NOMO-1 (cell line): ENCODE results near the gene NLRC3.
"Not testable (repeated sequence)": the region's sequence is repeated elsewhere in the genome, so short reads cannot be mapped to it uniquely, and the experiment has no call there.

Experiments
- DNase-seq, 2 experiments: peaks; one replicate each; lab custom pipeline; 2025; ENCODE audit not compliant: unreplicated experiment in 2 of 2; lab: John Stamatoyannopoulos, UW

Gene NLRC3

DNA sequence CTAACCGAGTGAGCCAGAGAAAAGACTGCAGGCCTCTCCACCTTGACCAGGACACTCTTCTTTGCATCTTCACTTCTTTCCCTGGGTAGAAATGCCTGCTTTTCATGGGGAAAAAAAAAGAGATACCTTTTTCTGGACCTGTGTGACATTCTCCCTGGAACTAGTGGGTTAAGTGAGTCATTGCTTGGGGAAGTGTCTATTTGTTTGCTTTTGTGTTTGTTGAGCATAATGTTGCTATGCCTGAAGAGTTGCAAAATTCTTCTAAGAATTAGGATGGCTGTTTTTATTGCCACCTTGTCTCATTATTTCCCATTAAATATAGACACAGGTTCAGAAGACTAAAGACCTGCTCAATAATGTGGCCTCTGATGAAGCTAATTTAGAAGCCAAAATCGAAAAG is 57.6 kb downstream of the NLRC3 start:
- no peak for DNase-seq

DNA sequence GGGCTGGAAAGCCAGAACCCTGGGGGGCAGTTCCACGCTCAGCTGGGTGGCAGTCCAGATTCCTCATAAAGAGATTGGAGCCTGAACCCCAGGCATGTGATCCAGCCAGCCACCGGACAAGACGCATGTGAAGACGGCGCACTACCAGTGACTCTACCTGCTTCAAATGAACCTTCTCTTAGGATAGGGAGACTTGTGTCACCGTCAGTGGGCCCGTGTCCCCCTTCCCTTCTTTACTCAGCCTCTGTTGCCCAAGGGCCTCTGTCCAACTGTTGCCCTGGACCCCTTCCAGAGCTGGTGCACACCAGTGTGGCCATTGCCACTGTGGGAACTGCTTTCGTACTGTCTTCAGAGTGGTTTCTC is 58.2 kb downstream of the NLRC3 start:
- DNase-seq, result no peak

DNA sequence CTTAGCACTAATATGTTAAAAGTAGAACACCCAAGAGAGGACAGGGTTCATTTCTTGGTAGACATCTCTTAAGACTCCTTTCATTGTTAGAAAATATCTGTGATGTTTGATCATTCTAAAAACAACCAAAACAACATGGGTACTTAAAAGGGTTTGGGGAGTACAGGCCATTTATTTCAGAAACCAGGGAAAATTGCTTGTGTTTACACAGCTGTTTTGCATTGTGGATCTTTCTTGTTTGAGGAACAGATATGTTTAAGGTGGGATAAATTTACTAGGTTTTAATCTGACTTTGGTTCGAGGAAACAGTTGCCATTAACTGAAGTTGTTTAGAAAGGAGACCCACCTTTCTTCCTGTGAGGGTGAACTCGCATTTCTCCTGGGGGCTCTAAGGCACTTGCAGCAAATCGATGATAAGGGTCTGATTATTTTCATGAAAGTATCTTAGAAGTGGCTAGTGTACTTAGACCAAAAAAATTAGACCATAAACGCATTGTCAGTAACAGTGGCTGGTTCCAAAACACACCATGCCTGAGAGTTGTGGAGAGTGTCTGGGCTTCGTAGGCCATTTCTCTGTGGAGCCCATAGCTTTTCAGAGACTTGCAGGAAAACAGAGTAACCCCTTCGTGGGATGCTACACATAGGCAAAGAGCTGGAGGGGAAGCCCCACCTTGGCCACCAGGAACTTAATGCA is 58.8 kb downstream of the NLRC3 start:
- DNase-seq, result no peak

- no peak for DNase-seq
These were observed 61.3 kb downstream of the NLRC3 start for GRCh38 chr16:3515897-3516296.

- no peak for DNase-seq
These were observed 62.6 kb downstream of the NLRC3 start for GRCh38 chr16:3514621-3515020.

DNA sequence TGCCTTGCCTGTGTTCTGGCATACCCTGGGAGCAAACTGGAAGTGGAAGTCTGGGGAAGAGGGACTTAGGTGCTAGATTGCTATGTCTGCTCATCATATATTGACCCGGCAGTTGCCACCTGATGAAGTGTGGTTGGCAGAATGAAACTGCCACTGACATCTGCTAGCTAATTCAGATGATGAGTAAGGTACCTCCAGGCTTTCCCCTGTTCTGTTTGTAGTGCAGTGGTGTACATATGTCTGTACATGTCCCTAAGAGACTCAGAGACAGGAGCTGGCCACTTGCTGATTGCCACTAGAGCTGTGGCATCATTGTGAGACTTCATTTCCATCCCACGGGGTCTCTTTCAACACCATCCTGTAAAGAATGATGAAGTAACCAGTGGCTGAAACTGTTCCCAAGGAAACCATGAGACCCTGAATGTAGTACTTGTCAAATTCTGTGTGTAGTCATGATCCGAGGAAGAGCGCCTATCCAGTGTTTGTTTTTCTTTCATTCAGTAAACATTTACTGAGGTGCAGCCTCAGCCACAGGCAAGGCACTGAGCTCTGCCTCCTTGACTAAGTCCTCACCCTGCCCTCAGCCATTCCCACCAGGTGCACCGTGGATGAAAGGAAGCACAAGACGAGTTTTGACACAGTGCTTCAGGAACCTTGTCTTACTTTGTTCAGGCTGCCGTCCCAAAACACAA is 63.2 kb downstream of the NLRC3 start:
- no peak for DNase-seq

DNA sequence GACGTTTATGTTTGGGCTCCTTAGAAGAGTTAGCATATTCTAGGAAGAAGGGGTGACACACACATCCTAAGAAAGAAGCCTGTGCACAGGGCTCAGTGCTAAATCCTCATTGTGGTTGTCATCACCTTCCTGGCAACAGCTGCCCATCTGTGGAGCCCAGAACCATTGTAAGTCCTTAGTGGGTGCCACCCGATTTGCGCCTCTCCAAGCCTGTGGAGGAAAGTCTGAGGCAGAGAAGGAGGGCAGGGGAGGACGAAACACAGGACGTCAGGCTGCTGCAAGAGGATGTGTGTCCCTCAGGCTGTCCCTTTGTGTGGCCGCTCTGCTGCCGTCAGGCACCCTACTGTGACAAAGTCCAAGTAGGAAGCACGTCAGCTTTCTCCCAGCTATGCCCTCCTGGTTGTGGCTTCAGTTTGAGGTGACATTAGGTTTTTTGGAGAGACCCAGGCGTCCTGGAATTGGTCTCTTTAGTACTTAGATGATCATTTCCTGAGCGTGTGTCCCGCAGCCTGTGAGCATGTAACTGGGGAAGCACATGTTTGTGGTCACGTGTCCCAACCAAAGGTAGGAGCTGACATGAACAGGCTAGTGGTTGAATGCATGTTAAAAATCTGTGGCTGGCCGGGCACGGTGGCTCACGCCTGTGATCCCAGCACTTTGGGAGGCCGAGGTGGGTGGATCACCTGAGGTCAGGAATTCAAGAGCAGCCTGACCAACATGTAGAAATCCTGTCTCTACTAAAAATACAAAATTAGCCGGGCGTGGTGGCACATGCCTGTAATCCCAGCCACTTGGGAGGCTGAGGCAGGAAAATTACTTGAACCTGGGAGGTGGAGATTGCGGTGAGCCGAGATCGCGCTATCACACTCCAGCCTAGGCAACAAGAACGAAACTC is 65.7 kb downstream of the NLRC3 start:
- no peak for DNase-seq

DNA sequence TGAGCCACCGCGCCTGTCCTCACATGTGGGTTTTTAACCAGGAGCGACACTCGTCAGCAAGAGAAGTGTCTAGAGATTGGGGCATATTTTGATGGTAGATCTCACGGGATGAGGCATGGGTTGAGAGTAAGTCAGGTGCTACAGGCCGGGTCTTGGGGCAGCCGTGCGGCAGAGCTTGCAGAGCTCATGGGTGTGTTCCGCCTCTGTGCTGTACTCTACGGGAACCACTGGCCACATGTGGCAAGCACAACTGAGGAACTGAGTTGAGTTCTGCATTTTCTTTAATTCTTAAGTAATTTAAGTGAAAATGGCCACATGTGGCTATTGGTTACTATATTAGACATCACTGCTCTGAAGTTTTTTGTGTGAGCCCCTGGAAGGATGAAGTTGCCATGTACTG is 66.8 kb downstream of the NLRC3 start:
- no peak for DNase-seq

- no peak for DNase-seq
These were observed 67.7 kb downstream of the NLRC3 start for GRCh38 chr16:3509470-3509928.

- DNase-seq, result no peak
These were observed 68.5 kb downstream of the NLRC3 start for GRCh38 chr16:3508736-3509135.

GRCh38 chr16:3503523-3503922 is 73.7 kb downstream of the NLRC3 start:
- DNase-seq, result no peak

- DNase-seq, result peak in 1 of 2 experiments; percentile 48
These were observed 75.3 kb downstream of the NLRC3 start for GRCh38 chr16:3501783-3502400.

- not testable (repeated sequence) for DNase-seq
These were observed 75.8 kb downstream of the NLRC3 start for GRCh38 chr16:3501412-3501761.

- no peak for DNase-seq
These were observed 78.2 kb downstream of the NLRC3 start for GRCh38 chr16:3498988-3499387.

- DNase-seq, result no peak
These were observed 79.4 kb downstream of the NLRC3 start for GRCh38 chr16:3497771-3498170.

GRCh38 chr16:3496386-3496785 is 80.8 kb downstream of the NLRC3 start:
- no peak for DNase-seq

- DNase-seq, result no peak
These were observed 82.0 kb downstream of the NLRC3 start, which contains the start of gene C16orf90 for GRCh38 chr16:3495176-3495575. Gene C16orf90, minus strand, starts transcription at chr16:3495489. Its CDS starts 68 bp downstream, at chr16:3495421.

GRCh38 chr16:3494386-3494973 is 82.7 kb downstream of the NLRC3 start:
- DNase-seq, result no peak

GRCh38 chr16:3492356-3492755 is 84.8 kb downstream of the NLRC3 start:
- DNase-seq, result no peak

GRCh38 chr16:3490911-3491629 is 86.1 kb downstream of the NLRC3 start:
- DNase-seq, result no peak
